KMS-11 (cell line): Measurements from ENCODE around the gene CYTIP.

Experiments used
- H2AFZ ChIP-seq: fragments of 200-600 bp; sonication (generic); 2 replicates; pipeline ENCODE4 v1.6.1; 2016; ENCODE audit warnings: antibody characterized with exemption, mixed run types, low read depth
- H3K27ac ChIP-seq: fragments of 200-600 bp; sonication (generic); 2 replicates; pipeline ENCODE4 v1.6.1; 2016; ENCODE audit warnings: mild to moderate bottlenecking, mixed run types
- H3K27me3 ChIP-seq: fragments of 200-600 bp; sonication (generic); 2 replicates; pipeline ENCODE4 v1.6.1; 2017; ENCODE audit warnings: mild to moderate bottlenecking, low read depth, mixed run types, moderate library complexity; ENCODE audit not compliant: insufficient read depth
- H3K36me3 ChIP-seq: fragments of 200-600 bp; sonication (generic); 2 replicates; pipeline ENCODE4 v1.6.1; 2017; ENCODE audit warnings: mild to moderate bottlenecking, mixed run types; ENCODE audit not compliant: insufficient read depth
- H3K4me1 ChIP-seq: fragments of 200-600 bp; sonication (generic); 2 replicates; pipeline ENCODE4 v1.6.1; 2016; ENCODE audit warnings: mild to moderate bottlenecking, low read depth, mixed run types; ENCODE audit not compliant: poor library complexity, severe bottlenecking
- H3K4me2 ChIP-seq: fragments of 200-600 bp; sonication (generic); 2 replicates; pipeline ENCODE4 v1.7.0; 2016; ENCODE audit warnings: mild to moderate bottlenecking, mixed run types
- H3K4me3 ChIP-seq: fragments of 200-600 bp; sonication (generic); IDR thresholded peaks from 2 replicates; pipeline ENCODE4 v1.6.1; 2017; ENCODE audit warnings: low read depth, low read length, mixed read lengths; ENCODE audit not compliant: insufficient read depth
- H3K79me2 ChIP-seq: fragments of 200-600 bp; sonication (generic); 2 replicates; pipeline ENCODE4 v1.6.1; 2016; ENCODE audit warnings: low read depth, mixed run types; ENCODE audit not compliant: insufficient read depth
- H3K9ac ChIP-seq: fragments of 200-600 bp; sonication (generic); 2 replicates; pipeline ENCODE4 v1.6.1; 2016; ENCODE audit warnings: mild to moderate bottlenecking, mixed run types
- H4K20me1 ChIP-seq: fragments of 200-600 bp; sonication (generic); 2 replicates; pipeline ENCODE4 v1.6.1; 2016; ENCODE audit warnings: mild to moderate bottlenecking, mixed run types; ENCODE audit not compliant: insufficient read depth
- CTCF ChIP-seq: fragments of 200-600 bp; sonication (generic); conservative IDR thresholded peaks from 2 replicates; pipeline ENCODE4 v1.6.1; 2017; ENCODE audit warnings: low read depth, mild to moderate bottlenecking, antibody characterized with exemption, low read length, moderate library complexity, mixed read lengths

CYTIP gene

GRCh38 chr2:157487747-157488146 lies 43.9 kb upstream of the CYTIP start:
- Histone ChIP-seq H3K79me2 (no peaks in the 10 kb centered on the region), H3K27ac (no peak overlapping the region), H3K36me3 (no peaks in the 10 kb centered on the region), H3K27me3 (no peaks in the 10 kb centered on the region), H2AFZ (no peak overlapping the region), H3K4me2 (no peak overlapping the region), H3K4me3 (no peak overlapping the region), H3K9ac (no peak overlapping the region), H3K4me1 (peaks cover 27% of the 10 kb centered on the region), H4K20me1 (no peaks in the 10 kb centered on the region)
- no peak for TF ChIP-seq CTCF

- peaks cover 23% of the 10 kb centered on the region for H3K4me1 ChIP-seq
- TF ChIP-seq CTCF = no peak
- H3K27ac ChIP-seq = no peak overlapping the region
- H3K36me3 ChIP-seq = no peaks in the 10 kb centered on the region
- no peak overlapping the region for H2AFZ ChIP-seq
- no peaks in the 10 kb centered on the region for H4K20me1 ChIP-seq
- H3K4me2 ChIP-seq = no peak overlapping the region
- H3K4me3 ChIP-seq = no peak overlapping the region
- no peak overlapping the region for H3K9ac ChIP-seq
- H3K79me2 ChIP-seq = no peaks in the 10 kb centered on the region
- H3K27me3 ChIP-seq = no peaks in the 10 kb centered on the region
Observed at GRCh38 chr2:157487271-157487610, 43.4 kb upstream of the CYTIP start.

GRCh38 chr2:157486596-157487270 lies 42.8 kb upstream of the CYTIP start:
- peaks cover 18% of the 10 kb centered on the region for H3K4me1 ChIP-seq

GRCh38 chr2:157480182-157480961 lies 36.5 kb upstream of the CYTIP start:
- TF ChIP-seq CTCF = no peak
- H3K4me1 ChIP-seq = peaks cover 41% of the 10 kb centered on the region

More at GRCh38 chr2:157486596-157487270, 42.8 kb upstream of the CYTIP start:
- Histone ChIP-seq H2AFZ (no peak overlapping the region), H3K4me2 (no peak overlapping the region), H3K9ac (no peak overlapping the region), H3K36me3 (no peaks in the 10 kb centered on the region), H3K27ac (no peak overlapping the region), H3K27me3 (no peaks in the 10 kb centered on the region), H3K4me3 (no peak overlapping the region), H4K20me1 (no peaks in the 10 kb centered on the region), H3K79me2 (no peaks in the 10 kb centered on the region)
- TF ChIP-seq CTCF = no peak

More at GRCh38 chr2:157480182-157480961, 36.5 kb upstream of the CYTIP start:
- no peaks in the 10 kb centered on the region for H3K79me2 ChIP-seq
- H3K4me3 ChIP-seq = peak overlapping the region; percentile 16
- H2AFZ ChIP-seq = peak overlapping the region; percentile 50
- H3K27me3 ChIP-seq = no peaks in the 10 kb centered on the region
- no peak overlapping the region for H3K27ac ChIP-seq
- H3K36me3 ChIP-seq = no peaks in the 10 kb centered on the region
- no peaks in the 10 kb centered on the region for H4K20me1 ChIP-seq
- peak overlapping the region; percentile 8; the same call in 1 of the 2 replicates for H3K4me2 ChIP-seq
- no peak overlapping the region for H3K9ac ChIP-seq
